Hepatocyte (in vitro differentiated cells): ENCODE data around the gene OS9. TPM values are rescaled to one million over a fixed set of nuclear protein-coding genes. Genes with fewer than 3 reads are reported as not detected.
A peak's percentile ranks its signal among the peaks of the same experiment; 100 is the strongest.

ENCODE experiments used
- DNase-seq: peaks from one replicate; pipeline ENCODE4 v3.0.0-alpha.2; 2016; ENCODE audit warnings: low spot score
- H2AFZ ChIP-seq: fragments of 200-600 bp; sonication (generic); 2 replicates; pipeline ENCODE4 v1.6.0; 2016; ENCODE audit warnings: antibody characterized with exemption, mild to moderate bottlenecking
- H3K27ac ChIP-seq: fragments of 200-600 bp; sonication (generic); 2 replicates; pipeline ENCODE4 v1.5.1; 2016; ENCODE audit warnings: mild to moderate bottlenecking
- H3K27me3 ChIP-seq: fragments of 200-600 bp; sonication (generic); 2 replicates; pipeline ENCODE4 v1.6.1; 2016
- H3K36me3 ChIP-seq: fragments of 200-600 bp; sonication (generic); replicated peaks from 2 replicates; pipeline ENCODE4 v1.5.1; 2016; ENCODE audit warnings: low read depth; ENCODE audit not compliant: insufficient read depth
- H3K4me1 ChIP-seq: fragments of 200-600 bp; sonication (generic); 2 replicates; pipeline ENCODE4 v1.5.1; 2016; ENCODE audit warnings: mild to moderate bottlenecking, moderate library complexity; ENCODE audit not compliant: insufficient read depth
- H3K4me2 ChIP-seq: fragments of 200-600 bp; sonication (generic); 2 replicates; pipeline ENCODE4 v1.6.0; 2016
- H3K4me3 ChIP-seq: fragments of 200-600 bp; sonication (generic); 2 replicates; pipeline ENCODE4 v1.5.1; 2016; ENCODE audit warnings: mild to moderate bottlenecking
- H3K79me2 ChIP-seq: fragments of 200-600 bp; sonication (generic); 2 replicates; pipeline ENCODE4 v1.6.0; 2017; ENCODE audit warnings: mild to moderate bottlenecking
- H3K9me2 ChIP-seq: fragments of 200-600 bp; sonication (generic); replicated peaks from 2 replicates; pipeline ENCODE4 v1.6.0; 2017; ENCODE audit warnings: mild to moderate bottlenecking; ENCODE audit not compliant: insufficient read depth
- H3K9me3 ChIP-seq: fragments of 200-600 bp; sonication (generic); 2 replicates; pipeline ENCODE4 v1.5.1; 2016; ENCODE audit warnings: low read depth, mild to moderate bottlenecking
- H4K20me1 ChIP-seq: fragments of 200-600 bp; sonication (generic); 2 replicates; pipeline ENCODE4 v1.6.0; 2016; ENCODE audit warnings: mild to moderate bottlenecking; ENCODE audit not compliant: insufficient read depth, poor library complexity, severe bottlenecking
- EZH2 ChIP-seq: fragments of 200-600 bp; sonication (generic); IDR thresholded peaks from 2 replicates; pipeline ENCODE4 v1.6.1; 2016; ENCODE audit warnings: antibody characterized with exemption, mild to moderate bottlenecking, borderline replicate concordance
- EZH2phosphoT487 ChIP-seq: fragments of 200-600 bp; sonication (generic); IDR thresholded peaks from one replicate; pipeline ENCODE4 v1.6.1; 2018; ENCODE audit warnings: antibody characterized with exemption, mild to moderate bottlenecking, low read depth, moderate library complexity; ENCODE audit not compliant: unreplicated experiment, severe bottlenecking
- WGBS: methylation state at CpG from one replicate; pipeline ENCODE4 v1.1.6; 2016; ENCODE audit warnings: low lambda C conversion rate; ENCODE audit errors: missing lambda C conversion rate; 5-methylcytosine and 5-hydroxymethylcytosine counted together
- polyA plus RNA-seq: library from polyadenylated mRNA; unstranded; fragments of >200 nt; fragmentation: Nextera tagmentation; extraction: Ambion mirVana; gene quantifications from 2 replicates; pipeline ENCODE4 v1.2.1, GENCODE V29; 2016
- total RNA-seq: library from RNA; depleted of rRNA; stranded (reverse); fragments of >200 nt; gene quantifications from 2 replicates; pipeline ENCODE4 v1.2.3, GENCODE V29; 2014
- TF ChIP-seq, protein P1 (sequence below): fragments of 200-600 bp; sonication (generic); IDR thresholded peaks from 2 replicates; pipeline ENCODE4 v1.5.1; 2016; ENCODE audit warnings: antibody characterized with exemption, mild to moderate bottlenecking; ENCODE audit not compliant: poor library complexity

The OS9 gene
- total and polyA plus RNA-seq, 2 experiments from 2014 or later = 243 to 366 TPM

- Histone ChIP-seq H3K9me3 (no peaks in the 10 kb centered on the region), H3K4me2 (peak overlapping the region; percentile 94), H3K36me3 (no peaks in the 10 kb centered on the region), H3K9me2 (no peaks in the 10 kb centered on the region), H3K27ac (no peak overlapping the region), H4K20me1 (no peaks in the 10 kb centered on the region), H3K4me3 (no peak overlapping the region), H3K27me3 (peaks cover 99% of the 10 kb centered on the region), H3K79me2 (no peaks in the 10 kb centered on the region), H3K4me1 (peaks cover 23% of the 10 kb centered on the region), H2AFZ (no peak overlapping the region)
- 14% methylated on average over 8 of the region's 8 CpGs for WGBS
- no peak for TF ChIP-seq EZH2
- TF ChIP-seq, protein P1, sequence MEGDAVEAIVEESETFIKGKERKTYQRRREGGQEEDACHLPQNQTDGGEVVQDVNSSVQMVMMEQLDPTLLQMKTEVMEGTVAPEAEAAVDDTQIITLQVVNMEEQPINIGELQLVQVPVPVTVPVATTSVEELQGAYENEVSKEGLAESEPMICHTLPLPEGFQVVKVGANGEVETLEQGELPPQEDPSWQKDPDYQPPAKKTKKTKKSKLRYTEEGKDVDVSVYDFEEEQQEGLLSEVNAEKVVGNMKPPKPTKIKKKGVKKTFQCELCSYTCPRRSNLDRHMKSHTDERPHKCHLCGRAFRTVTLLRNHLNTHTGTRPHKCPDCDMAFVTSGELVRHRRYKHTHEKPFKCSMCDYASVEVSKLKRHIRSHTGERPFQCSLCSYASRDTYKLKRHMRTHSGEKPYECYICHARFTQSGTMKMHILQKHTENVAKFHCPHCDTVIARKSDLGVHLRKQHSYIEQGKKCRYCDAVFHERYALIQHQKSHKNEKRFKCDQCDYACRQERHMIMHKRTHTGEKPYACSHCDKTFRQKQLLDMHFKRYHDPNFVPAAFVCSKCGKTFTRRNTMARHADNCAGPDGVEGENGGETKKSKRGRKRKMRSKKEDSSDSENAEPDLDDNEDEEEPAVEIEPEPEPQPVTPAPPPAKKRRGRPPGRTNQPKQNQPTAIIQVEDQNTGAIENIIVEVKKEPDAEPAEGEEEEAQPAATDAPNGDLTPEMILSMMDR = no peak
- TF ChIP-seq EZH2phosphoT487 = no peak
- no peak for DNase-seq
These were observed 41.4 kb downstream of the OS9 start for GRCh38 chr12:57735198-57735855.

DNA sequence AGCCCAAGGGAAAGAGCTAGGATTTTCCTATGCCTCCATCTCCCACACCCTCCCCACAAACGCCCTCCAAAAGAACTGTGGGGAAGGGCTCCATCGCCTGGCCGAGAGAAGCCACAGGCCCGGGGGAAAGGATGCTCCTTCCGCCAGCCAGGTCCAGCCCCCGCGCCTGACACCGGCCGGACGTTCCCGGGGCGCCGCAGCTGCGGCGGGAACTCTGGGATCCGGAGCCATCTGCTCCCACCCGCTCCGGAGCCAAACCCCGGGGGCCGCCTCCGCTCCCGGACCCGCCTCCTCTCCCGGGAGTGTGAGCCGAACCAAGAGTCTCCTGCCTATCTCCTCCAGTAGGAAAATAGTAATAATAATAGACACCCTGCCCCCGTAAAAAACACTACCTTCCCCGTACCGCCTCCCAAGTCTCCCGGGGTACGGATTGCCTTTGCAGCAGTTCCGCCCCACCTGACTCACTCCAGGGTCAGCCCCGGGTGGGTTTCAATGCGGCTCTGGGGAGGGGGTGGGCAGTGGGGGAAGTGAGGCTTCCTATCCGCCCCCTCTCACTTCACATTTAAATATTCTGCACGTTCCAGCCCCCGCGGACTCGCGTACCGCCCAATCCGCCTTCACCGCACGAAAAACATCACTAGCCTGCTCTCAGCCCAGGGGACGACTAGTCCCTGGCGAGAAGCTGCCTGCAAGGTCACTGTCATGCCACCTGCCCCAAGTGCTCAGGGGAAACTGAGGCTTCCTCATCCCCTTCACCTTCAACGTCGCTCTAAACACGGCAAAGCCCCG lies 42.2 kb downstream of the OS9 start:
- Histone ChIP-seq H3K4me3 (no peak overlapping the region), H2AFZ (peak overlapping the region; percentile 45)
- DNase-seq = peak; percentile 56

DNA sequence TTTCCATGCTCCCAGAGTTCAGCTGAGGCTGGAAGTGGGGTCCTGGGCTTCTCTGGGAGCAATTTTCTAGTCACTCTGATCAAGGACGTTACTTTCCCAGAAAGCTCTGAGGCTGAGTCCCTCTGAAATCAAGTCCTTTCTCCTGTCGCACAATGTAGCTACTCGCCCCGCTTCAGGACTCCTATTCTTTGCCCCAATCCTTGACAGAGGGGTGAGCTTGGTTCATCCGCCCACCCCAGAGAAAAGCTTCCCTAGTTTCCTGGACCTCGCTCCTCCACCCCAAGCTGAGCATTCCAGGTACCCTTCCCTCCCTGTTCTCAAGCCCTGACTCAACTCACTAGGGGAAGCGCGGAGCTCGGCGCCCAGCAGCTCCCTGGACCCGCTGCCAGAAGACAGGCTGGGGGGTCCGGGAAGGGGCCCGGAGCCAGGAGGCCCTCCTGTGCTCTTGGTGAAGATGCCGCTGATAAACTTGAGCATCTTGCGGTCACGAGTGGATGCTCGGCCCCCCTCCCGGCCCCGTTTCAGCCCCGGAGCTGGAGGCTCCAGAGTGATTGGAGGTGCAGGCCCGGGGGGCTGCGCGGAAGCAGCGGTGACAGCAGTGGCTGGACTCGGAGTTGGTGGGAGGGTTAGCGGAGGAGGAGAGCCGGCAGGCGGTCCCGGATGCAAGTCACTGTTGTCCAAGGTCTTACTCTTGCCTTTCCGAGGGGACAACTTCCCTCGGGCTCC lies 43.0 kb downstream of the OS9 start:
- Histone ChIP-seq H3K4me2 (peak overlapping the region; percentile 94), H2AFZ (peak overlapping the region; percentile 68), H3K27ac (no peak overlapping the region), H3K4me1 (peaks cover 23% of the 10 kb centered on the region), H3K79me2 (no peaks in the 10 kb centered on the region), H3K36me3 (no peaks in the 10 kb centered on the region), H3K27me3 (peaks cover 100% of the 10 kb centered on the region), H3K9me2 (no peaks in the 10 kb centered on the region), H3K4me3 (no peak overlapping the region), H3K9me3 (no peaks in the 10 kb centered on the region), H4K20me1 (no peaks in the 10 kb centered on the region)
- peak; percentile 23 for TF ChIP-seq EZH2phosphoT487
- TF ChIP-seq, protein P1 = no peak
- peak; percentile 81 for TF ChIP-seq EZH2
- DNase-seq = no peak
- 3% methylated on average over 25 of the region's 31 CpGs for WGBS

More for the DNA sequence above, 42.2 kb downstream of the OS9 start:
- Histone ChIP-seq H3K4me2 (peak overlapping the region; percentile 94), H3K27me3 (peaks cover 100% of the 10 kb centered on the region), H3K9me2 (no peaks in the 10 kb centered on the region), H4K20me1 (no peaks in the 10 kb centered on the region), H3K27ac (no peak overlapping the region), H3K79me2 (no peaks in the 10 kb centered on the region), H3K9me3 (no peaks in the 10 kb centered on the region), H3K36me3 (no peaks in the 10 kb centered on the region), H3K4me1 (peaks cover 23% of the 10 kb centered on the region)
- WGBS = 2% methylated on average over 41 of the region's 49 CpGs
- TF ChIP-seq EZH2 (peak; percentile 8), EZH2phosphoT487 (peak; percentile 23)
- TF ChIP-seq, protein P1 = peak; percentile 37
